Forelimb muscle (tissue), 1 donor: ENCODE results near the gene MAPK8IP3. TPM values are rescaled to one million over a fixed set of nuclear protein-coding genes. Genes with fewer than 3 reads are reported as not detected.

ENCODE experiments used
- DNase-seq: peaks from one replicate; pipeline ENCODE4 v3.0.0-alpha.2; 2013; ENCODE audit warnings: low read depth
- polyA plus RNA-seq: library from polyadenylated mRNA; unstranded; fragments of 120-200 nt; gene quantifications from one replicate; pipeline ENCODE4 v1.2.1, GENCODE V29; 2013; ENCODE audit not compliant: insufficient read length

The MAPK8IP3 gene
- polyA plus RNA-seq, 1 donor, result 53.6 TPM

- DNase-seq, result no peak
Observed at GRCh38 chr16:1773703-1774447, 67.9 kb downstream of the MAPK8IP3 start.

- DNase-seq, result no peak
Observed at GRCh38 chr16:1774448-1774780, 68.4 kb downstream of the MAPK8IP3 start.

GRCh38 chr16:1775006-1775845 lies 69.2 kb downstream of the MAPK8IP3 start:
- no peak for DNase-seq

GRCh38 chr16:1775846-1776671 lies 70.1 kb downstream of the MAPK8IP3 start:
- DNase-seq, result no peak

- no peak for DNase-seq
Observed at GRCh38 chr16:1776672-1776955, 70.6 kb downstream of the MAPK8IP3 start.

- no peak for DNase-seq
Observed at GRCh38 chr16:1776991-1777374, 71.0 kb downstream of the MAPK8IP3 start.

- no peak for DNase-seq
Observed at GRCh38 chr16:1777375-1778199, 71.6 kb downstream of the MAPK8IP3 start.

- DNase-seq, result no peak
Observed at GRCh38 chr16:1778200-1779179, 72.5 kb downstream of the MAPK8IP3 start.

- no peak for DNase-seq
Observed at GRCh38 chr16:1779234-1779701, 73.3 kb downstream of the MAPK8IP3 start.

- no peak for DNase-seq
Observed at GRCh38 chr16:1779741-1780676, 74.0 kb downstream of the MAPK8IP3 start.

- no peak for DNase-seq
Observed at GRCh38 chr16:1780677-1781072, 74.7 kb downstream of the MAPK8IP3 start.

- DNase-seq, result no peak
Observed at GRCh38 chr16:1781254-1781653, 75.3 kb downstream of the MAPK8IP3 start.

- no peak for DNase-seq
Observed at GRCh38 chr16:1781758-1782407, 75.9 kb downstream of the MAPK8IP3 start.

GRCh38 chr16:1782408-1783264 lies 76.6 kb downstream of the MAPK8IP3 start, which contains the start of the genes NUBP2 and SPSB3:
TSS of gene NUBP2 (plus strand) at chr16:1782960. CDS start at chr16:1783021, 61 bp downstream.
TSS of gene SPSB3 (minus strand) at chr16:1782571. CDS start at chr16:1781483, 1,088 bp downstream.
- peak; percentile 100 for DNase-seq

GRCh38 chr16:1784977-1785845 lies 79.2 kb downstream of the MAPK8IP3 start:
- no peak for DNase-seq

GRCh38 chr16:1785846-1786170 lies 79.8 kb downstream of the MAPK8IP3 start:
- no peak for DNase-seq
